NOMO-1 treated with dmso at 0.1 percent for 144 hours (cell line): ENCODE measurements around the gene GNB1.

Experiments
- DNase-seq: peaks from one replicate; lab custom pipeline; 2025; ENCODE audit not compliant: unreplicated experiment; lab: John Stamatoyannopoulos, UW

Gene GNB1

GRCh38 chr1:1922956-1923833 is 32.3 kb upstream of the GNB1 start:
- no peak for DNase-seq

DNA sequence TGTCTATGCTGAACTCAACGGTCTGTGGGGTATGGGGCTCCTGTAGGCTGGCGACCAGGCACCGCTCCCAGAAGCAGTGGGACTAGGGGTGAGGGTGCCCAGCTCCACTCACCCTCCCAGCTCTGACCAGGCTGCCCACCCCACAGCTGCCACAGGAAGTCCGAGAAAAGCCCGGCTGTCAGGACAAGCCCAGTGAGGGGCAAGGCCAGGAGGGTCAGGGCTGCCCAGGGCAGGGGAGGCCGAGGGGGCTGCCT is 31.7 kb upstream of the GNB1 start:
- no peak for DNase-seq

DNA sequence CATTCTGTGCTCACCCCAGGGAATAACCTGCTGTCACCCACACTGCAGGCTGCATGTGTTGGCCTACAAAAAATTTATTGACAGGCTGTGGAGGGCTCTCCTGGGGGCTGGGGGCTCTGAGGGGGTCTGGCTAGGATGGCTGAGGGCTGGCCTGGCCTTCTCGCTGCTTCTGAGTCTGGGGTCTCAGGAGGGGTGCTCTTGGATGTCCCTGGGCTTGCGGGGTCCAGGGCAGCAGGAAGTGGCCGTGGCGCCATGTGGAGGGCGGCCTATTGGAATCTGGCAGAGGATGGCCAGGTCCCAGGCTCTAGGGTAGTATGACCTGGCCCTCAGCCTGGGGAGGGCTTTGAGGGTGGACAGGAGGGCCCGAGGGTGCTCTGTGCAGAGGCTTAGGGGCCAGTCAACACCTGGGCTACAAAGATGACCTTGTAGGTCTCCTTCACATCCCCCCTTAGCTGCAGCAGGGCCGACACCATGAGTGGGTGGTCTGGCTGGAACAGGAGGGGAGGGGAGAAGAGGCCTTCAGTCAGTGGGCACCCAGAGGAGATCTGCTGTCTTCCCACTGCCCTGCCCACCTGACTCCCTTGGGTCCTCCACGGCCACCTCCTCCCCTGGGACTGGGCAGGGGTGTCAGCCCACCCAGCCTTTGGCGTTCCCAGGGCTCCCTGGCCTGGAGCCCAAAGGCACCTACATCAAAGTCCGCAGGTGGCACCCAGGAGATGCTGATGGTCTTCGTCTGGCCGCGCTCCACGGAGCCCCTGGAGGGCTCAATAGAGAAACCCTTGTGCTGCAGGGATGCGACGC is 31.2 kb upstream of the GNB1 start:
- DNase-seq: no peak

DNA sequence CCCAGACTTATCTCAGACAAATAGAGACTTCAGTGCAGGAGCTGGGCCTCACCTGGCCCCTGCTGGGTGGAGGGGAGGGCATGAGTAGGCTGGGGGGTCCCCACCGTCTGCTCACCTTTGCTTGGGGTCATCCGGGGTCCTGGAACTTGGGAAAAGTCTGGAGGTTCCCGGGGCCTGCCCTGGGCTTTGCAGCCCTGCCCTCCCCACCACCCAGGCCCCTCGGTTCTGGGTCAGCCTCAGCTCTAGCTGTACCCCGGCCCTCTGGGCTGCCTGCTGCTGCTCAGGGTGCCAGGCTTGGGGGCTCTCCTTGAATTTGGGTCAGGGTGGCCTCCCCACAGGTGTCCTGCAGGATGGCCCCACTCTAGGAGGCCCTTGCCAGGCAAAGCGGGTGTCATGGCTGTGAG is 30.6 kb upstream of the GNB1 start:
- no peak for DNase-seq

DNA sequence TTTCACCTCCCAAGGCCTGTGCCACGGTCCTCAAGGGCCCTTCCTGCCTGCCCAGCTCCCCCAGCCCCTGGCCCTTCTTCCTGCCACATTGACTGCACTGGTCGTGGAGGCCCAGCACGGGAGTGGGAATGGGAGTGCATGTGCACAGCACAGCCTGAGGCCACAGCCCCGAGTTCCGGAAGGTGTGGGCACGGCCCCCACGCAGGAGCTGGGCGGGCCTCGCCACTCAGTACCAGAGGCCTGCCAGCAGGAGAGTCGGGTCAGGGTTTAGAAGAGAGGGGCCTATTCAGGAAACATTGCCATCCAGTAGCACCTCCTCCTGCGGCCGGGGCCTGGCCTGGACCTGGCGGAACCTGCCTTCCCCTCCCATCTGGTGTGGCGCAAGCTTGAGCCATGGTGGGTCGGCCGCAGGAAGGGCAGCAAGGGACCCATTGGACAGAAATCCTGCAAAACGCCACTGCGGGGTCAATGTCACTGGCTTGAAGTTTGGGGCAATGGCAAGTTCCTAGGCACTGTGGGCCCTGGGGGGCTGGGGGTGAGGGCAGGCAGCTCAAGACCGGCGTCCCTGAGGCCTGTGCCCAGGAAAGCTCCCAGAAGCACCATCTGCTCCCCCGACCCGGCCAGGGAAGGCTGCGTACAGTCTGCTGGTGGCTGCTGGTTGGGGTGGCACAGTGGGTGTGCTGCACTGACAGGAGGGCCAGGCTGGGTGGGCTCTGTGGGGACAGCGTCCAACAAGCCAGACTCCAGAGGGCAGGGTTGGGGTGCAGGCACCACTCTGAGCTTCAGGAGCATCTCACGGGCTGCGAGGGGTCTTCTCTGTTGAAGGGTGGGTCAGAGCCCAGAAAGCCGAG is 29.9 kb upstream of the GNB1 start:
- no peak for DNase-seq

DNA sequence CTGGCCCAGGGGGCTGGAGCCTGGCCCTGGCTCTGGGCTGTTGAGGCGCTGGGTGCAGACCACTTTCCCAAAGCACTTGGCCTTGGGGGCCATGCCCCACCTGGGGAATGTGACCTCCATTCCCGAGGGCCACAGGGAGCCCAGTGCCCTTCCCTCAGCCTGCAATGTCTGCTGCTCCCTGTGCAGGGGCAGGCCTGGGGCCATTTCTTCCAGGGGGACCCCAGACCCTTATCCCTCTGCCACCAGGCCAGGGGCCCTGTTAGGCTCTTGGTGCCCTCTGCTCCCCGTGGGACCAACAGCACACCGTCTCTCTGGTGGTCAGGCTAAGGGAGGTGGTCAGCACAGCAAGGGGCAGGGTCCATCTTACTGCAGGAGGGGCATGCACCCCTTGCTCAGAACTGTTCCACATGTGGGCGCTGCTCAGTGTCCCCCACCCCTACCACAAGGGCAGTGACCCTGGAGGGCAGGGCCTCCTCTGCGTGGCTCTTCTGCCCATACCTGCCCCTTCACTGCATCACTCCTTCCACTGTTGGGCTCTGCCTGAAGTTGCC is 29.2 kb upstream of the GNB1 start:
- no peak for DNase-seq

DNA sequence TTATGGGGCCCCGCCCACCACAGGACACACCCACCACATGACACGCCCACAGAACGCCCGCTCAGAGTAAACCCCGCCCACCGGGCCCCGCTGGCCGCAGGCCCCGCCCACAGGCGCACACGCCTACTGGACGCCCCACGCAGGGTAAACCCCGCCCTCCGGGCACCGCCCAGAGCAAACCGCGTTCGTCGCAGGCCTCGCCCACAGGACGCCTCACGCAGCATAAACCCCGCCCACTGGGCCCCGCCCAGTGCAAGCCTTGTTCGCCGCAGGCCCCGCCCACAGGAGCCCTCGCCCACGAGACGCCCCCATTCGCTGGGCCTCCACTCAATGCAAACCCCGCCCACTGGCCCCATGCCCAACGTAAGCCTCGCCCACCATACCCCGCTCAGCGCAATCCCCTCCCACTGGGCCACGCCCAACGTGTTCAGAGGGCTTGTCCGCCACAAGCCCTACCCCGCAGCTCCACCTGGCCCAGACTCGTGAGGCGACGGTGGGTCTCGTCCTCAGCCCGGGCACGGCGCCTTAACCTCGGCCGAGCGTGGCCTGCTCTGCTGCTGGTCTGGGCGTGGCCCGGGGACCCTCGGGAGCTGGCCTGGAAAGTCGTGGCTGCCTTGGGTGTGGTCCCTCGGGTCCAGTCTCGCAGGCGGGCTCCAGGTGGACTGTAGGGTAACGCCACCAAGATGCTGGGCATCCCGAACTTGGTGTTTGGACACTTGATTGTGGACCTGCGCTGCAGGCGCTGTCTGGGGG is 28.6 kb upstream of the GNB1 start:
- peak; percentile 90 for DNase-seq

DNA sequence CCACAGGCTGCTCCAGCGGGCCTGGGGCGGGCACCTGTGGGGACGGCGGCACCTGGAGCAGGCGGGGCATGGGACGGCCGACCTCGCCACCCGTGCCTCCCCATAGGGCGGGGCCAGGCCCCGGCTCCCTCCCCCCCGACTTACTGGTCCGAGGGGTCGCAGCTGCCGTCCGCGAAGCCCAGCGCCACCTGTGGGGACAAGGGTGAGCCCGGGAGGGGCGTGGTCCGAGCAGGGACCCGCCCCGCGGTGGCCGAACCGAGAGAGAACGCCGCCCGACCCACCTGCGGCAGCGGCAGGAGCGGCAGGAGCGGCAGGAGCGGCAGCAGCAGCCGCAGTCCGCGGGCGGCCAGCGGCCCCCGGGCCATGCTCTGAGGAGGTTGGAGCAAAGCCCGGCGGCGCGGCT is 28.0 kb upstream of the GNB1 start, which contains the start of gene TMEM52:
Gene TMEM52 (minus strand): TSS at position 379 of the 403 bp plus-strand sequence. CDS start 14 bp downstream, at position 365.
- no peak for DNase-seq

GRCh38 chr1:1917995-1918900 is 27.4 kb upstream of the GNB1 start:
- no peak for DNase-seq

DNA sequence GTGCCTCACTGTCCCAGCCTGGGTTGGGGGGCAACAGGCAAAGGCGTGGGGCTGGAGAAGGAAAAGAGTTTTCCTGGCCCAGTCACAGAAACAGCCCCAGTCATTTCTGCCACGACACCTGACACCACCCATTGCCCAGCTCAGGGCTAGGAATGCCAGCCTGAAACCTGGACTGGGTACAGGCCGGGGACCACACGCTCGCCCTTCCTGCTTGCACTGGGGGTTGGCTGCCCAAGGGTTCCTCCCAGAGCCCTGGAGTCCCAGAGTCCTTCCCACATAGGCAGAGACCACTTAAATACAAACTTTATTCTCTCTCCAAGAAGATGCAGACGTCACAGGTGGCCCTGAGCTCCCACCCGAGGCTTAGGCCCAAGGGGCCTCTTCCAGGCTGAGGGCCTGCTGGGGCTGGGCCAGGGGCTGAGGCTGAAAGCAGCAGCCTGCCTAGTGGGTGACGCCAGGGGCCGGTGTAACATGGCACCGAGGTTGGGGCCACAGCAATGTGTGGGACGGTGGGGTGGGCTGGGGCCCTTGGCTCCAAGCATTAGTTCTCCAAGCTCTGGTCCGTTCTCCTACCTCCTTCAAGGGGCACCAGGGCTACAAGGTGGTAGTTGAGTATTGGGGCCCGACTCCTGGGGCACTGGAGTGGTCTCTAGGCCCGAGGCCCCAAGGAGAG is 26.6 kb upstream of the GNB1 start:
- no peak for DNase-seq

- no peak for DNase-seq
These were observed 26.0 kb upstream of the GNB1 start for GRCh38 chr1:1916851-1917251.

DNA sequence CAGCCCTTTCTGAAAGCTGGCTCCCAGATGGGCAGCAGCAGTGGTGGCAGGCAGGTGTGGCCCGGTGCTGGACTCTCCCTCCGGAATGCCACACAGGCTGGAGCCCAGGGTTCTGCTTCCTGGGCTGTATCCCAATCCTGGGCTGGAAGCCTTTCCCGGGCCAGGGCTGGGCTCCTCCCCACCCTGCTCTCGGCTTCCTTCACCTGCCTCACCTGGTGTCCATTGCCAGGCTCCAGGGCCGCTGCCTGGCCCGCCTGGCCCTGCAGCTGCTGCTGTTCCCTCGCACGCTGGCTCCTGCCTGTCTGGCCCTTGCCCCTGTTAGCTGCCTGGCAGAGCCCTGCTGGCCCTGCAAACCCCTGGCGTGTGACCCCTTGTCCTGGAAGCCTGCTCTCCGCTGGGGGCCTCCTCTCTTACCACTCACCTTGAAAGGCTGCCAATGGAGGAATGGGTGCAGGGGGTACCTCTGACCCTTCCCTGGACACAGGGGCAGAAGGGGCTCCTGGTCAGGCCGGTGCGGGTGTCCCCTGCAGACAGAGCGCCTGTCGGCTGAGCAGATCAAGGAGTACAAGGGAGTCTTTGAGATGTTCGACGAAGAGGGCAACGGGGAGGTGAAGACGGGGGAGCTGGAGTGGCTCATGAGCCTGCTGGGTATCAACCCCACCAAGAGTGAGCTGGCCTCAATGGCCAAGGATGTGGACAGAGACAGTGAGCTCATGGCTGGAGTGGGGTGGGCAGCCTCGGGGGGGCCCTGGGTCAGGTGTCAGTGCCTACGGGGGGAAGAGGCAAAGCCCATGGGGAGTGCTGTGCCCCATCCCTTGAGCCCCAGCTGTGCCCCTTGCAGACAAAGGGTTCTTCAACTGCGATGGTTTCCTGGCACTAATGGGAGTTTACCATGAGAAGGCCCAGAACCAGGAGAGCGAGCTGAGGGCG is 25.3 kb upstream of the GNB1 start:
- DNase-seq: no peak

- no peak for DNase-seq
These were observed 24.2 kb upstream of the GNB1 start, which contains the start of gene CALML6 for GRCh38 chr1:1914971-1915692. Gene CALML6 (plus strand): TSS chr1:1915260. CDS start chr1:1915281, 21 bp downstream.

DNA sequence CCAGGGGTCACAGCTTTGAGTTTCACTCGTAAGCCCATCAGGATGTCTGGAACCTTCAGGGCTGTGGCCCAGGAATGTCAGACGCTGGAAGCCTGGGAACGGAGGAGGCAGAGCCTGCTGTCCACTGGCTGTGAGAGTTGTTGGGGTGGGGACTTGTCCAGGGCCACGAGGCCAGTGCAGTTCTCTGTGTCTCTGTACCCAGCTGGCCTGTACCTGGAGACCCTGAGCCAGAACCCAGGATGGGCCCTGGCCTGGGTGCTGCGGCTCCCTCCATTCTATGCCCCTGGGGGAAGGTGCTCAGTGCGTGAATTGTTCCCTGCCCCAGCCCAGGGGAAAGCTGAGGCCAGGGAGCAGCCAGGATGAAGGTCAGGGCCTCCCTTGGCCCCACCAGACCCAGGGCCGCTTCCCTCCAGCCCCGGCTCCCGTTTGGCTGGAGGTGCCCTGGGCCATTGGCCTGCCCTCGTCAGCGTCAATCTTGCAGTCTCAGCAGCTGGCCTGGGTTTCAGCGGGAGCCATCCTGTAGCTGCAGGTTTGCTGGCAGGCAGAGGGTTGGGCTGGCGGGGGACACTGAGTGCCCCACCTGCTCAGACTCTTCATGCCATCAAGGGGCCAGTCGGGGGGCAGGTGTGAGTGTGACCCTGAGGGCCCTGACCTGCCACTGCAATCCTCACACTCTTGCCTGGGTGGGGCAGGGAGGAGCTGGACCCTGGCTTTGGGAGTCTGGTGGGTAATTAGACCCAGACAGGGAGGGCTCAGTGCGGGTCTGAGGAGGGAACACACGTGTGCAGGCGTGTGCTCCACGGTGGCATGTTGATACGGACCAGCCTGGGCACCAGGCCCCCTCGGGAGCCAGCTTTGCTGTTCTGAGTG is 23.4 kb upstream of the GNB1 start:
- no peak for DNase-seq

DNA sequence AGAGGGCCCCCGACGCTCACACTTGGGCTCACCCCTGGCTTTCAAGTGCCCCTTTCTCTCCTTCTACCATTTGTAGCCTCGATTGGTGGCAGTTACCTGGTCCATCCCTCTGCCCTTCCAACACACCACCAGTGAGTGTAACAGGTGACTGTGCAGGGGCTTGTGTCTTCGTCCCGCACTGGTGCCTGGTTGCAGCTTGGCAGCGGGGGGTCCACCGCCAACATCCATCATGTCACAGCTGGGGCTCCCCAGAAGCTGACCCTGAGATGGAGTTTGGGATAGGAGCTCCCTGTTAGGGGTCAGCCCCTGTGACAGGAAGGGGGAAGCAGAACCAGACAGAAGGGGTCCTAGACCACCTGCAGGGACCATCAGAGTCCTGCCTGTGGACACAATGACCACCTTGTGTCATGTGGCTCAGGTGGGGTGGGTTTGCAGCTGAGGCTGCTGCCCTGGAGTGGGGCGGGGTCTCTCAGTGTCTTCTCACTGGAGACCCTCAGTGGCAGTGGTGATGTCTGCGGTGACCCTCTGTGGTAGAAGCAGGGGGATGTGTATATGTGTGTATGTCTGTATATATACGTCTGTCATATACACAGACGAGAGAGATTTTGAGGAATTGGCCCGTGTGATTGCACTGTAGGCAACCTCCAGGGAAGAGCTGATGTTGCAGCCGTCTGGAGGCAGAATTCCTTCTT is 20.6 kb upstream of the GNB1 start:
- no peak for DNase-seq
